ENCODE results near the gene CDHR5.

DNA sequence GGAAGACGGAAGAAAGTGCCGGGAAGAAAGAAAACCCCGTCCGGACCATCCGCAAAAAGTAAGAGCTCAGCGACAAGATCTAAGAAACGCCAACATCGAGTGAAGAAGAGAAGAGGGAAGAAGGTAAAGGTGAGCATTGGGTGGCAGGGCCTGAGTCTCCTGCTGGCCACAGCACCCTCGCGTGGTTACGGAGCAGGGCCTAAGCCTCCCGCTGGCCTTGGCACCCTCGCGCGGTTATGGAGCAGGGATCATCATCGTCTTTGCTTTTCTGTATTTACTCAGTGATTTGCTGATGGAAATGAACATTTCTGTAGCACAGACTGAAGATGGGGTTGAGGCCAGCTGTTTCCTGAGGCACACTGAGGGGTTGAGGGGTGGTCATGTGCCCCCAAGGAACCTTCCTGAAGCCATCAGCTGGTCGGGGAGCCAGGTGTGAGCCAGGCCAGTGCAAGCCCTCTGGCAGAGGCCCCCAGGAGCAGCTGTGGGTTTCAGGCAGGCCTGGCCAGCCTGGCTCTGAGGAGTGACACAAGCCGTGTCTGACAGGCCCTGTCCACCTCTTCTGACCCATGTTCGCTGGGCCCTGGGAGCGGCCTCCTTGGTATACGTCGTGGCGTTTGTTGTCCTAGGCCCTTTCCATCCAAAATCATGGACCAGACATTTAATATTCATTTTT is 23.0 kb downstream of the CDHR5 start:
- TF ChIP-seq, protein P1, sequence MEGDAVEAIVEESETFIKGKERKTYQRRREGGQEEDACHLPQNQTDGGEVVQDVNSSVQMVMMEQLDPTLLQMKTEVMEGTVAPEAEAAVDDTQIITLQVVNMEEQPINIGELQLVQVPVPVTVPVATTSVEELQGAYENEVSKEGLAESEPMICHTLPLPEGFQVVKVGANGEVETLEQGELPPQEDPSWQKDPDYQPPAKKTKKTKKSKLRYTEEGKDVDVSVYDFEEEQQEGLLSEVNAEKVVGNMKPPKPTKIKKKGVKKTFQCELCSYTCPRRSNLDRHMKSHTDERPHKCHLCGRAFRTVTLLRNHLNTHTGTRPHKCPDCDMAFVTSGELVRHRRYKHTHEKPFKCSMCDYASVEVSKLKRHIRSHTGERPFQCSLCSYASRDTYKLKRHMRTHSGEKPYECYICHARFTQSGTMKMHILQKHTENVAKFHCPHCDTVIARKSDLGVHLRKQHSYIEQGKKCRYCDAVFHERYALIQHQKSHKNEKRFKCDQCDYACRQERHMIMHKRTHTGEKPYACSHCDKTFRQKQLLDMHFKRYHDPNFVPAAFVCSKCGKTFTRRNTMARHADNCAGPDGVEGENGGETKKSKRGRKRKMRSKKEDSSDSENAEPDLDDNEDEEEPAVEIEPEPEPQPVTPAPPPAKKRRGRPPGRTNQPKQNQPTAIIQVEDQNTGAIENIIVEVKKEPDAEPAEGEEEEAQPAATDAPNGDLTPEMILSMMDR (IDR thresholded peaks at IDR 0.05; ENCODE audit: poor library complexity): no peak
- TF ChIP-seq EZH2 (IDR thresholded peaks at IDR 0.05; ENCODE audit: borderline replicate concordance) (no peak), EZH2phosphoT487 (IDR thresholded peaks at IDR 0.05; ENCODE audit: low read depth, severe bottlenecking, unreplicated experiment) (no peak)
